GM12872 (cell line): ENCODE measurements around the gene KCTD10.

Experiments
- TF ChIP-seq, protein P1 (sequence below): IDR thresholded peaks from 3 replicates; pipeline ENCODE4 v1.5.1; 2011; ENCODE audit warnings: low read depth, mild to moderate bottlenecking, low read length, moderate library complexity; ENCODE audit not compliant: insufficient read depth

Gene KCTD10

DNA sequence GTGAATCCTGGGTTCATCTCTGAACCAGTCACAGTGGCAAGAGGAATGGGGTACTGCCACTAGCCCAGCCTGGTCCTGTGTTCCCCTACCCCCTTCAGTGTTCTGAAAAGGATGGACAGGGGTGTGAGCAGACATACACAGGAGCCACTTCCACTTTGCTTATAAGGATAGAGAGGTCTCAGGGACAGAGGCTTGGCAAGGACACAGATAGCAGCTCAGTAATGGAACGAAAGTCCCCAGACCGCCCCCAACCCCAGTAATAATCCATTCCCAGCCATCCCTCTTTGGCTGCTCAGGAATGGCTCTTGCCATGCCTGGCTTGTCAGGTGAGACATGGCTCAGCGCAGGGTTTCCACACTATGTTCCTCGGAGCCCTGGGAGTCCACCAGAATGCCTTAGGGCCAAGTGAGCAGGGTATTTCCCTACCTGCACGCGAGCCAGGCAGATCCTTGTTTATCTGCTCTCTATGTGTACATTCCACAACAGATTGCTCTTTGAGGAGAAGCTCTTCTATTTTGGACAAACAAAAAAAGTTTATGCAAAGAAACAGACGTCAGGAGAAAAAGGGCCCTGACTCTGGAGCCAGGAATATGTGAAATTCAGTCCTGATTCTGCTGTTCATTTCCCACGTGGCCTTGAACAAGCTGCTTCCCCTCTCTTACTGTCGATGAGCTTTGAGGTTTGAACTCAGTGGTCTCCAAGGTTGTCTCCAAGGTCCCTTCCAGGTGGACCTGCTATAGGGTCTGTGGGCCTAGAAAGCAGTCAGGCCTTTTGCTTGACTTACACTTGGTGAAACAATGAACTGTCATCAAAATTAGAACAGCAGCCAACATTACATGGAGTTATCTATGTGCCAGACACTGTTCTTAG, 10.3 kb upstream of the KCTD10 start:
- TF ChIP-seq, protein P1, sequence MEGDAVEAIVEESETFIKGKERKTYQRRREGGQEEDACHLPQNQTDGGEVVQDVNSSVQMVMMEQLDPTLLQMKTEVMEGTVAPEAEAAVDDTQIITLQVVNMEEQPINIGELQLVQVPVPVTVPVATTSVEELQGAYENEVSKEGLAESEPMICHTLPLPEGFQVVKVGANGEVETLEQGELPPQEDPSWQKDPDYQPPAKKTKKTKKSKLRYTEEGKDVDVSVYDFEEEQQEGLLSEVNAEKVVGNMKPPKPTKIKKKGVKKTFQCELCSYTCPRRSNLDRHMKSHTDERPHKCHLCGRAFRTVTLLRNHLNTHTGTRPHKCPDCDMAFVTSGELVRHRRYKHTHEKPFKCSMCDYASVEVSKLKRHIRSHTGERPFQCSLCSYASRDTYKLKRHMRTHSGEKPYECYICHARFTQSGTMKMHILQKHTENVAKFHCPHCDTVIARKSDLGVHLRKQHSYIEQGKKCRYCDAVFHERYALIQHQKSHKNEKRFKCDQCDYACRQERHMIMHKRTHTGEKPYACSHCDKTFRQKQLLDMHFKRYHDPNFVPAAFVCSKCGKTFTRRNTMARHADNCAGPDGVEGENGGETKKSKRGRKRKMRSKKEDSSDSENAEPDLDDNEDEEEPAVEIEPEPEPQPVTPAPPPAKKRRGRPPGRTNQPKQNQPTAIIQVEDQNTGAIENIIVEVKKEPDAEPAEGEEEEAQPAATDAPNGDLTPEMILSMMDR: no peak

DNA sequence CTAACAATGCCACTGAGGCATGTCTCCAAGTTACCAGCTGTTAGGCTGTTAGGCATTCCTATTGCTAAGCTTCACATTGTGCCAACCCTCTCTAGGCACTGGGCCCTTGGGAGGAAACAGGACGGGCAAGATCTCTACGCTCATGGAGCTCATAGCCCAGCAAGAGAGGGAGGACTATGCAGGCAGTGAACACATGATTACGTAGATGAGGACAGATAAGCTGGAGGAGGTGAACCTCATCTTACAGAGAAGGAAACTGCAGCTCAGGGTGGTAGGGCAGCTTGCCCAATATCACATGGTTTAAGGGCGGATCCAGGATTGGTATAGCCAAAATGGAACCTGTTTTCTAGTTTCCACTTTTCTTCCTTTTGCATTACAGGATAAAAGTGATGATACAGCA, 8.1 kb upstream of the KCTD10 start:
- TF ChIP-seq, protein P1: no peak

DNA sequence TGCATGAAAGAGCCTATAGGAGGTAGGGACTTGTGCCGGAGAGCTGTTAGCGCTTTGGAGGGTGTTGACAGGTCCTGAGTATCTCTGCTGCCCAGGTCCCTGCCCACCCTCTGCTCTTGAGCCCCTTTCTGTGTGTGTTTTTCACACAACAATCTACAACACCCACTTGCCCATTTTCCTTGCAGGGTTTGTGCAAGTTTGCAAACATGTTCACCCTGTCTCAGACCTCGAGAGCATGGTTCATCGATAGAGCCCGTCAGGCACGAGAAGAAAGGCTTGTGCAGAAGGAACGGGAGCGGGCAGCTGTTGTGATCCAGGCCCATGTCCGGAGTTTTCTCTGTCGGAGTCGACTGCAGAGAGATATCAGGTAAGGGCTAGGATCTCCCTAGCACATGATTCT, 6.2 kb upstream of the KCTD10 start:
- TF ChIP-seq, protein P1: no peak

DNA sequence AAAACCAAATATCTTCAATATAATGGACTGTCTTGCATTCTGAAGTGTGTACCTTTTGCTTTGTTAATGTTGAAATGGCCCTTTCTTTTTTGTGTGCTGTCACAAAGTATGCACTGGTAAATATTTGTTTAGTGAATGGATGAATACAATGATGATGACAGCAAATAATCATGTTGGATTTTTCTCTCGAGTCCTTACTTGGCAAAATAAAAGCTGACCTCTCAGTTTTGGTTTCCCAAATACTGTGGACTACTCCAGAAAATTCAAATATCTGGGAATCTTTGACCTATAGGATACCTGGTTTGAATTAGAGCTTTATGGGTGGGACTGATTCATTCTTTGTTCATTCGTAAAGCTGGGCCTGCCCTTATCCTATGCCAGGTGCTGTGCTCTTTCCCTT, 5.8 kb upstream of the KCTD10 start:
- TF ChIP-seq, protein P1: no peak

DNA sequence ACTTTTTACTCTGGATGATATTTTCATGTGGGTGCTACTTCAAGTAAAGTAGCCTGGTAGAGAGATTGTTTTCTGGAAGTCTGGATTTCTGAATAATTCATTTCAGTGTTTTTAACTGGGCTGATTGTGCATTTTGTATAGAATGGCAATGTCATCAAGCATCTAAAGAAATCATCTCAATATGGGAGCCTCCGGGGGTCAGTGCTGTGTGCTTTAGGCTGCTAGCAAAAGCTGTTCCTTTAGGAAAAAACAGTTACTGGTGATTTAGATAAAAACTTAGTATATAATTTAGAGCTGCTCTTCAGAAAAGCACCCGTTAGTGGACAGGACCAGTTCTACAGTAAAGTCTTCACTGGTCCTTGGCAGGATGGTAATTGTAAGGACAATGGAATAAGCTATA, 5.4 kb upstream of the KCTD10 start:
- TF ChIP-seq, protein P1: no peak

DNA sequence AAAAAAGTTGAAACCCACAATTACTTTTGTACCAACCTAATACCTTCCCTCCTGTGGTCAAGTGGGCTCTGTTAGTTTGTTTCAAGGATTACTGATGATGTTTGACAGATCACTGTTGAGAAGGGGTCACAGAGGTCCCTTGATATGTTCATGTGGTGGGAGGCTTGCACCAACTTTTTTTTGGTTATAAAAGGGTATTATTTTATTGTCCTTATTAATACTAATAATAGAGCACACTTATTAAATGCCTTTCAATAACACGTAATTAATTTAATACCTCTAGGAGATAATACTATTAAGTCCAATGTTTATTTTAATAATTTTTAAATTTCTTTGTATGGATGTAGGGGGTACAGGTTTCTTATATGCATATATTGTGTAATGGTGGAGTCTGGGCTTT, 4.8 kb upstream of the KCTD10 start:
- TF ChIP-seq, protein P1: no peak

DNA sequence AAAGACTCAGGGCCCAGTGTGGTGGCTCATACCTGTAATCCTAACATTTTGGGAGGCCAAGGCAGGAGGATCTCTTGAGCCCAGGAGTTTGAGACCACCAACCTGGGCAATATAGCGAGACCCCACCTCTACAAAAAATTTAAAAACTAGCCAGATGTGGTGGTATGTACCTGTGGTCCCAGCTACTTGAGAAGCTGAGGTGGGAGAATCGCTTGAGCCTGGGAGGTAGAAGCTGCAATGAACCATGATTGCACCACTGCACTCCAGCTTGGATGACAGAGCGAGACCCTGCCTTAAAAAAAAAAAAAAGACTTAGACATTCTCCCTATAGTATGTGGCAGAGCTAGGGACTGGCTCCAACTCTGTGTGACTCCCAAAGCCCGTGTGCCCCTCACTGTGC, 3.3 kb upstream of the KCTD10 start:
- TF ChIP-seq, protein P1: no peak
